Activated naive CD8-positive, alpha-beta T cell treated with anti-CD3 and anti-CD28 coated beads, Interleukin-2, amount 50 U/mL, for 24 hours (primary cell): Measurements from ENCODE around the gene LRRC23.

Source experiments
- ATAC-seq: fragments of 150-1000 bp; cut with Tn5 transposase; one replicate; pipeline ENCODE4 v1.10.0; 2021
- DNase-seq: peaks from one replicate; pipeline ENCODE4 v3.0.0; 2021
- H3K27ac Mint-ChIP-seq: one replicate; pipeline ENCODE4 v1.8.0; 2021; ENCODE audit warnings: mild to moderate bottlenecking, mixed read lengths
- H3K27me3 Mint-ChIP-seq: one replicate; pipeline ENCODE4 v1.8.0; 2021; ENCODE audit warnings: mixed read lengths
- H3K36me3 Mint-ChIP-seq: one replicate; pipeline ENCODE4 v1.8.0; 2021; ENCODE audit warnings: low read depth, mixed read lengths
- H3K4me1 Mint-ChIP-seq: one replicate; pipeline ENCODE4 v1.8.0; 2021; ENCODE audit warnings: mixed read lengths
- H3K4me3 Mint-ChIP-seq: one replicate; pipeline ENCODE4 v1.8.0; 2021; ENCODE audit warnings: mild to moderate bottlenecking, moderate library complexity, mixed read lengths
- H3K9me3 Mint-ChIP-seq: one replicate; pipeline ENCODE4 v1.8.0; 2021; ENCODE audit warnings: mixed read lengths

The LRRC23 gene

GRCh38 chr12:6937481-6938352 is 33.1 kb downstream of the LRRC23 start:
- peak; percentile 87 for ATAC-seq
- peak overlapping the region; percentile 86 for H3K4me3 Mint-ChIP-seq
- peaks cover 55% of the 10 kb centered on the region for H3K4me1 Mint-ChIP-seq

DNA sequence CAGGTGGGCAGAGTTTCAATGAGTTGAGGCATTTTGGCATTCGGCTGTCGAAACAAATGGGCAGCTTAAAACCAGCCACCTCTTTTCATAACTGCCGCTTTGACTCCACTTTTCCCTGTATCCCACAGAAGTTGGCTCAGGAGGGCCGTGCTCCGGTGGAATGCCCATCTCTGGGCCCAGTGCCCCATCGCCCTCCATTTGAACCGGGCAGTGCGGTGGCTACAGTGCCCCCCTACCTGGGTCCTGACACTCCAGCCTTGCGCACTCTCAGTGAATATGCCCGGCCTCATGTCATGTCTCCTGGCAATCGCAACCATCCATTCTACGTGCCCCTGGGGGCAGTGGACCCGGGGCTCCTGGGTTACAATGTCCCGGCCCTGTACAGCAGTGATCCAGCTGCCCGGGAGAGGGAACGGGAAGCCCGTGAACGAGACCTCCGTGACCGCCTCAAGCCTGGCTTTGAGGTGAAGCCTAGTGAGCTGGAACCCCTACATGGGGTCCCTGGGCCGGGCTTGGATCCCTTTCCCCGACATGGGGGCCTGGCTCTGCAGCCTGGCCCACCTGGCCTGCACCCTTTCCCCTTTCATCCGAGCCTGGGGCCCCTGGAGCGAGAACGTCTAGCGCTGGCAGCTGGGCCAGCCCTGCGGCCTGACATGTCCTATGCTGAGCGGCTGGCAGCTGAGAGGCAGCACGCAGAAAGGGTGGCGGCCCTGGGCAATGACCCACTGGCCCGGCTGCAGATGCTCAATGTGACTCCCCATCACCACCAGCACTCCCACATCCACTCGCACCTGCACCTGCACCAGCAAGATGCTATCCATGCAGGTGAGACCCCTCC is 34.0 kb downstream of the LRRC23 start:
- Mint-ChIP-seq H3K4me1 (peaks cover 57% of the 10 kb centered on the region), H3K36me3 (peaks cover 36% of the 10 kb centered on the region), H3K4me3 (peak overlapping the region; percentile 86), H3K27ac (peak overlapping the region; percentile 95), H3K27me3 (no peaks in the 10 kb centered on the region), H3K9me3 (no peaks in the 10 kb centered on the region)
- no peak for DNase-seq
- no peak for ATAC-seq

More at GRCh38 chr12:6937481-6938352, 33.1 kb downstream of the LRRC23 start:
- Mint-ChIP-seq H3K9me3 (no peaks in the 10 kb centered on the region), H3K36me3 (peaks cover 39% of the 10 kb centered on the region), H3K27ac (peak overlapping the region; percentile 95), H3K27me3 (no peaks in the 10 kb centered on the region)
- peak; percentile 93 for DNase-seq

DNA sequence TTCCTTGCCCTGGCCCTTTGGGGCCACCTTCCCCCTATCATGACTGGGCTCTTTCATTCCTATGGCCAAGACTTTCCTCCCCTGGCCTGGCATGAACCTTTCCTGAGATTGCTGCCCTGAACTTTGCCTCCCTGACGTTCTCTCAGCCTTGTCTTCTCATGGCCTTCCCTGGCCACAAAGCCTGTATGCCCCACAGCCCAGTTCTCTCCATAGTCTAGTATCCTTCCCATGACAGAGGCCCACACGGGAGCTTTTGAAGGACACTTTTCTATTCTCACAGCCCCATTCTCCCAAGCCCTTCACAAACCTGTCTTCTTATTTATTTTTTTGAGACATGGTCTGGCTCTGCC is 34.5 kb downstream of the LRRC23 start:
- H3K27me3 Mint-ChIP-seq: no peaks in the 10 kb centered on the region
- peaks cover 57% of the 10 kb centered on the region for H3K4me1 Mint-ChIP-seq
- ATAC-seq: no peak
- peak overlapping the region; percentile 88 for H3K27ac Mint-ChIP-seq
- DNase-seq: no peak
- H3K4me3 Mint-ChIP-seq: peak overlapping the region; percentile 86
- H3K9me3 Mint-ChIP-seq: no peaks in the 10 kb centered on the region
- H3K36me3 Mint-ChIP-seq: peaks cover 36% of the 10 kb centered on the region

GRCh38 chr12:6941267-6941666 is 36.6 kb downstream of the LRRC23 start:
- Mint-ChIP-seq H3K4me3 (no peak overlapping the region), H3K27ac (no peak overlapping the region), H3K4me1 (peaks cover 59% of the 10 kb centered on the region), H3K36me3 (peaks cover 32% of the 10 kb centered on the region), H3K27me3 (no peaks in the 10 kb centered on the region), H3K9me3 (no peaks in the 10 kb centered on the region)
- DNase-seq (no peak), ATAC-seq (no peak)

GRCh38 chr12:6941782-6942181 is 37.2 kb downstream of the LRRC23 start:
- H3K4me1 Mint-ChIP-seq: peaks cover 59% of the 10 kb centered on the region
- H3K36me3 Mint-ChIP-seq: peaks cover 29% of the 10 kb centered on the region
- H3K27me3 Mint-ChIP-seq: no peaks in the 10 kb centered on the region
- H3K27ac Mint-ChIP-seq: no peak overlapping the region
- H3K9me3 Mint-ChIP-seq: no peaks in the 10 kb centered on the region
- no peak for ATAC-seq
- peak; percentile 3 for DNase-seq
- no peak overlapping the region for H3K4me3 Mint-ChIP-seq

DNA sequence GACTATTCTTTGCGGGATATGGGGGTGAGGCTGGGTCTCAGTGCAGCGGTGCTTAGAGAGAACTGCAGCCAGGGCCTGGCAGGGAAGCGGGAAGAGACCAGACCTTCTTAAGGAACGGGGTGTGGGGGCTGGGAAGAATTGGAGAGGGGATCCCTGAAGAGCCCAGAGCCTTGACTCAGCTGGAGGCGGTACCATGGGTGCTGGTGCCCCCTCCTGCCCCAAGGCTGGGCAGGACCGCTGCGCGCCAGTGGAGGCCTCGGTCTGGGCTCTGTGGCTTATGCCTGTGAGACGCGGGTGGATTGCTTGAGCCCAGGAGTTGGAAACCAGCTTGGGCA is 37.7 kb downstream of the LRRC23 start:
- Mint-ChIP-seq H3K4me3 (peak overlapping the region; percentile 25), H3K27ac (peak overlapping the region; percentile 99), H3K9me3 (no peaks in the 10 kb centered on the region), H3K27me3 (no peaks in the 10 kb centered on the region), H3K36me3 (peaks cover 28% of the 10 kb centered on the region), H3K4me1 (peaks cover 62% of the 10 kb centered on the region)
- ATAC-seq (no peak), DNase-seq (peak; percentile 6)

- DNase-seq (peak; percentile 74), ATAC-seq (peak; percentile 23)
- peak overlapping the region; percentile 87 for H3K4me3 Mint-ChIP-seq
- peak overlapping the region; percentile 99 for H3K27ac Mint-ChIP-seq
- H3K27me3 Mint-ChIP-seq: no peaks in the 10 kb centered on the region
- H3K9me3 Mint-ChIP-seq: no peaks in the 10 kb centered on the region
- peaks cover 24% of the 10 kb centered on the region for H3K36me3 Mint-ChIP-seq
- peaks cover 70% of the 10 kb centered on the region for H3K4me1 Mint-ChIP-seq
Measured at GRCh38 chr12:6943389-6943721, 38.7 kb downstream of the LRRC23 start.

GRCh38 chr12:6943722-6944380 is 39.2 kb downstream of the LRRC23 start, which contains the start of the genes C12orf57 and RNU7-1:
Gene C12orf57 (plus strand): TSS chr12:6944022. CDS start chr12:6944122, 100 bp downstream.
Gene RNU7-1 (plus strand): TSS chr12:6943816.
- H3K36me3 Mint-ChIP-seq: peaks cover 24% of the 10 kb centered on the region
- peak within 1 kb of the TSS; percentile 99 for H3K27ac Mint-ChIP-seq
- peak within 1 kb of the TSS; percentile 87 for H3K4me3 Mint-ChIP-seq
- peaks cover 74% of the 10 kb centered on the region for H3K4me1 Mint-ChIP-seq
- H3K27me3 Mint-ChIP-seq: no peaks in the 10 kb centered on the region
- no peaks in the 10 kb centered on the region for H3K9me3 Mint-ChIP-seq
- peak; percentile 77 for ATAC-seq
- DNase-seq: peak; percentile 85

DNA sequence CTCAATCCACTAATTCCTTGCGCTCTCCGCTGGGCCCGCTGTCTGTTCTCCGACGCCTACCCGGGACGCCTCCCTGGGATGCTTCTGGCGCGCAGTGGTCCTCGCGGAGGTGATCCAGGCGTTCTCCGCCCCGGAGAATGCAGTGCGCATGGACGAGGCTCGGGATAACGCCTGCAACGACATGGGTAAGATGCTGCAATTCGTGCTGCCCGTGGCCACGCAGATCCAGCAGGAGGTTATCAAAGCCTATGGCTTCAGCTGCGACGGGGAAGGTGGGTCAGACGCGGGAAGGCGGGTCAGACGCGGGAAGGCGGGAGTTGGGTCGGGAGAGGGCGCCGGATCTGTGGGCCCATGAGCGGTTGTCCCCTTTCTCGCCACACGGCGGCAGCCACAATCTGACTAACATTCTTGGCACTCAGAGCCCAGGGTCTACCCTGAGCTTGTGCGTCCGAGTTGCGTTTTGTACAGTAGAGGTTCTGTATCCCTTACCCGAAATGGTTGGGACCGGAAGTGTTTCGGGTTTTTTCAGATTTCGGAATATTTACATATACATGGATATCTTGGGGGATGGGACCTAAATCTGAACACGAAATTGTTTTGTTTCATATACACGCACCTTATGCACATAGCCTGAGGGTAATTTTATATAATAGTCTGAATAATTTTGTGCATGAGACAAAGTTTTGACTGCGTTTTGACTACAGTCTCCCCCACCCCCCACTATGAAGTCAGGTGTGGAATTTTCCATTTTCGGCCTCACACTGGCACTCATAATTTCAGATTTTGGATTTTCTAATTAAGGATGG is 40.0 kb downstream of the LRRC23 start:
- Mint-ChIP-seq H3K4me1 (peaks cover 75% of the 10 kb centered on the region), H3K4me3 (peak overlapping the region; percentile 87), H3K9me3 (no peaks in the 10 kb centered on the region), H3K27ac (peak overlapping the region; percentile 99), H3K36me3 (peaks cover 20% of the 10 kb centered on the region), H3K27me3 (no peaks in the 10 kb centered on the region)
- DNase-seq: peak; percentile 88
- peak; percentile 42 for ATAC-seq

- H3K27me3 Mint-ChIP-seq: no peaks in the 10 kb centered on the region
- H3K9me3 Mint-ChIP-seq: no peaks in the 10 kb centered on the region
- H3K36me3 Mint-ChIP-seq: peaks cover 15% of the 10 kb centered on the region
- H3K27ac Mint-ChIP-seq: peak overlapping the region; percentile 99
- peak overlapping the region; percentile 87 for H3K4me3 Mint-ChIP-seq
- ATAC-seq (no peak), DNase-seq (no peak)
- H3K4me1 Mint-ChIP-seq: peaks cover 82% of the 10 kb centered on the region
Measured at GRCh38 chr12:6945613-6946012, 41.0 kb downstream of the LRRC23 start.

- ATAC-seq: peak; percentile 13
- peak; percentile 69 for DNase-seq
- H3K36me3 Mint-ChIP-seq: peaks cover 13% of the 10 kb centered on the region
- H3K27me3 Mint-ChIP-seq: no peaks in the 10 kb centered on the region
- no peaks in the 10 kb centered on the region for H3K9me3 Mint-ChIP-seq
- peak overlapping the region; percentile 87 for H3K4me3 Mint-ChIP-seq
- peaks cover 87% of the 10 kb centered on the region for H3K4me1 Mint-ChIP-seq
- peak overlapping the region; percentile 99 for H3K27ac Mint-ChIP-seq
Measured at GRCh38 chr12:6946033-6946919, 41.7 kb downstream of the LRRC23 start.

DNA sequence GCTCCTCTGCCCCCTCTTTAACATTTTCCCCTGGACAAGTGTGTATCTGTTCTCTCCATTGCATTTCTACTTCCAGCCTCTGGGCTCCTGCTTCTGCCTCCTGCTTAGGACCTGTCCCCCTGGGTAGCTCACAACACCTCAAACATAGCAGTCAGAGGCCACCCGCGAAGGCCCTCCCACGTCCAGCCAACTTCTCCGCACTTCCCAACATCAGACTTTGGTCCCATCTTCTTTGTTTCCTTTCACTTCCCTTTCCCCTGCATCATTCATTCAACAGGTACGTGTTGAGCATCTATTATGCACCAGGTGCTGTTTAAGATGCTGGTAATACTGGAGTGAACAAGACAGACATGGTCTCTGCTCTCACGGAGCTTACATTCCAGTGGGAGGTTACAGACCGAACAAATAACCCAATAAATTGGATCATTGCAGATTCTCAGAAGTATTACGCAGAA is 42.3 kb downstream of the LRRC23 start:
- H3K4me3 Mint-ChIP-seq: peak overlapping the region; percentile 87
- H3K36me3 Mint-ChIP-seq: peaks cover 13% of the 10 kb centered on the region
- no peaks in the 10 kb centered on the region for H3K9me3 Mint-ChIP-seq
- H3K27me3 Mint-ChIP-seq: no peaks in the 10 kb centered on the region
- H3K27ac Mint-ChIP-seq: peak overlapping the region; percentile 99
- peaks cover 87% of the 10 kb centered on the region for H3K4me1 Mint-ChIP-seq
- ATAC-seq: no peak
- DNase-seq: no peak

- no peaks in the 10 kb centered on the region for H3K9me3 Mint-ChIP-seq
- DNase-seq (no peak), ATAC-seq (no peak)
- peaks cover 16% of the 10 kb centered on the region for H3K36me3 Mint-ChIP-seq
- H3K4me1 Mint-ChIP-seq: peaks cover 81% of the 10 kb centered on the region
- peak overlapping the region; percentile 87 for H3K4me3 Mint-ChIP-seq
- peak overlapping the region; percentile 99 for H3K27ac Mint-ChIP-seq
- H3K27me3 Mint-ChIP-seq: no peaks in the 10 kb centered on the region
Measured at GRCh38 chr12:6947615-6948014, 43.0 kb downstream of the LRRC23 start.
